ENCODE data around the gene CDKAL1.

The CDKAL1 gene

DNA sequence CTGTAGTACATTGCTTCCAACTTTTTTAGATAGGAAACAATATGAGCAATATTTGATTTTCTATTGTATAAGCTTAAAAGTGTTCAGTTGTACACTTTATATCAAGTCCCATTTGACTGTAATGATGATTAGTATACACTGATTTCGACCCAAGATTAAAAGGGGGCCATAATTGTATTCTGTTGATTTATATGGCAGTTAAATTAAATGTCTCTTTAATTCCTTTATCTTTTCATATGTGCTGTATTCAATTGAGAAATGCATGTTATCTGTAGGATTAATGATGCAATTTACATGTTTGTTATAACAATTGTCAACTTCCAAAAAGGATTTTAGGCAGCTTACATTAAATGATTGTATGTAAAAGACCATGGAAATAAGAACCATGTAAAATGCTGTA is 317.5 kb downstream of the CDKAL1 start:
- no peak for DNase-seq

DNA sequence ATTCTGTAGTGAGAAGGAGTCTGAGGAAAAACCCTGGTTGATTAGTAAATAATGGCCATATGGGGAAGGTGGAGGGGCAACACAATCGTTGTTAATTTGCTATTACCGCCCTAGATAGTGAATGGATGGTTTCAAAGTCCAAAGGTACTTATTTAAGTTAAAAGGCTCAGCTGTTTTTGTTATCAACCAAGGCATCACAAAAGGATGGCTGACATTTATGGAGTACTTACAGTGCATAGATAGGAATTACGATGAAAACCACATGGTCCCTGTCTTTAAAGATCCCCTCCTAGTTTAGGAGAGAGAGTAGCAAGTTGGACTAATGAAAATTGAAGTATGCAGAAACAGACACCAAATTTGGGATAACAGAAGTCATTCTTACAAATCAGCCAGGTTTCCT is 319.6 kb downstream of the CDKAL1 start:
- DNase-seq = no peak

GRCh38 chr6:20856681-20857288 is 322.5 kb downstream of the CDKAL1 start:
- no peak for DNase-seq

- DNase-seq = no peak
Measured at GRCh38 chr6:20861481-20861880, 327.2 kb downstream of the CDKAL1 start.

GRCh38 chr6:20866036-20866435 is 331.8 kb downstream of the CDKAL1 start:
- DNase-seq = no peak

DNA sequence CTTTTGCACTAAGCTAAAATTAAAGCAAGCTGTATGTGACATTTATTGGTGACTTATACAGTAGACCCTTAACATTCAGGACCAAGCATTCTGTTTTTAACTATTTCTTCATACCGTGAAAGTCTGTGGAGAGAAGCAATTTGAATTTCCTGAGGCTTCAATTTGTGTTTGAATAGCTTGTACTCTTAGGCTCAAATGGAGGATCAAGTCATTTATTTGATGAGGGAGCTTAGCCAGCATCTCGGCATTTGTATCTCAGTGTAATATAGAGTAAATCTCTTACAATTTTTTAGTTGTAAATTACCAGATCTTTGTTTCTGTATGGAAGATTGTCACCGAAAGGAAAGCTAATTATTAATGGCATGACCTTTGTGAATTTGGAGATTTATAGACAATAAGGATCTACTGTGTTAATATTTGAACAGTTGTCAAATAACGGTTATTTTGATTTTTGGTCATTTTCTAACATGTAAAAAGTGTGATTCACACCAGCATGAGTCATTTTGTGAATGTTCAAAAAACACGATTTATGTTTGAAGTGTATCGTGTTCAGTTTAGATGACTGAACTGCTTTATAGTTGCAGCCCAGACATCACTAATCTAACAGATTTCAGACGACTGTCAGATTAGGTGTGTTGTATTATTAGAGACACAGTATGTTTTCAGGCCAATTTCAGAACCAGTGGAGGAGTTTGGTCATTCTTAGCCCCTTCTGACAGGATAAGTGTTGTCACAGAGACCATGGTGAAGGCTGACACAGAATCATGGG is 332.9 kb downstream of the CDKAL1 start:
- no peak for DNase-seq

GRCh38 chr6:20868397-20869096 is 334.3 kb downstream of the CDKAL1 start:
- no peak for DNase-seq

DNA sequence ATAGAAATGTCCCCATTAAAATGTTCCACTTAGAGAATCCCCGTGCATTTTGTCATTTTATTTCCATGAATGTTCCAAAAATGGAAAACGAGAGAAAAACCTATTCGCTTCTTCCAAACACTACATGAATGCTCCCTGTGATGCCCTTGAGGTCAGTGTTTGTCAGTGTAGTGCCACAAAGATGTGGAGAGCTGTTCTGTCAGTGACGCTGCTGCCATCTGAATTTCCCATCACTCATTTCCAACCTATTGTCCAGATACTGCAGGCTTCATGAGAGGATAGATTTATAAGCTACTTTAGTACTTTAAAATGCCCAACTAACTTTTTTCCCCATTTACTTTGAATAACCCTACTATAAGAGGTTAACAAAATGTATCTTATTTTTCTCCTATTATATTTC is 335.8 kb downstream of the CDKAL1 start:
- no peak for DNase-seq

- no peak for DNase-seq
Measured at GRCh38 chr6:20870493-20870892, 336.2 kb downstream of the CDKAL1 start.

DNA sequence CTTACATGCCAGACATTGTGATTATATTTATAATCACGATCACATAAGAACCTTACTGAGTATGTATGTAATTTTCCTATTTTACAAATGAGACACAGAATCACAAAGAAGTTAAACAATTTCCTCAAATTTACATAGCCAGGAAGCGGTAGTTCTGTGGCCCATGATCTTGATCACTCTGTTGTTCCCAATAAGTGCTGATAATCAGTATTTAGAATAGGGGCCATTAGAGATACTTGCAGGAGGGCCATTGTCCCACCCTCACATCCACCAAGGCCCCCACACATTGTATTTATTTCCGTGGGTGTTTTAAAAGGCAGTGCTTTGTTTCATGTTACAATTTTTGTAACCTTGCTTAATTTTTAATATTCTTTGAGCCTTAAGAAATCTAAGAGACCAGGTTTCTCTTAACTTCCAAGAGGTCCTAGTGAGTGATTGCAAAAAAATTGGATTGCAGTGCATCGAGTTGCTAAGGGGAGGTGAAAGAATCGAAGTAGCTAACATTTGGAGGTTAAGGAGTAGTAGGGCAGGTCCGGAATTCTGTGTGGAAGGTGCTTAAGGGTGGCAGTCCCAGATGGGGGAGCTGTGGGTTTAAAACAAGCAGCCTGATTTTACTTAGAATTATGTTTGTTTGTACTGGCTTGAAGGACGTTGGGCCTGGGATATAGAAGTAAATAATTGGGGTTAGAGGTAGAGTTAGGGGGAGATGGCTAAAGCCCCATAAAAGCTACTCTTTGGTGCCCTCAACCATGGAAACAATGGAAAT is 339.4 kb downstream of the CDKAL1 start:
- no peak for DNase-seq

DNA sequence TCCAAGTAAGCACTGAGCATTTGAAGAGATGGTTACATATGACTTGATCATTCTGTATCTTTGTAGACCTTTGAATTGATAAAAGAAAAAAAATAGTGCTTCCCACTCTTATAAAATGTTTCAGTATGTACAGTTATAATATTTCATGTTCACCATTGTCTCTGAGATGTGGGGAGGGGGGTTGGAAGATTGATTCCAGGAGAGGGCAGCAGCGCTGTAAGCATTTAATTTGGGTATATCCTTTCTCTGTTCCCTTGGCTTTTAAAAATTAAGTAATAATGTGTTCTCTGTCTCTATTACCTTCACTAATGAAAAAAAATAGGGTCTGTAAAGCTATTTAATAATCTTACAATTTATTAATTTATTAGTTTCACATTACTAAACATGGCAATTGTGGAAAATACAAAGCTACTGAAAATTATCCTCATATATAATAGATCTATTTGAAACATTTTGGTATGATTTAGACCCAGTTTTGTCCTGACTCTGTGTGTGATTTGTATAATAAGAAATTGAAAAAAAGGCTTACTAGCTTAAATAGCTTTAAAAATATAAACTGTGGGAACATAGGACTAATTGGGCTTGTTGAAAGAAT is 341.2 kb downstream of the CDKAL1 start:
- no peak for DNase-seq

GRCh38 chr6:20876036-20876435 is 341.8 kb downstream of the CDKAL1 start:
- no peak for DNase-seq

- DNase-seq = no peak
Measured at GRCh38 chr6:20876561-20876960, 342.3 kb downstream of the CDKAL1 start.

GRCh38 chr6:20877008-20877937 is 343.0 kb downstream of the CDKAL1 start:
- DNase-seq = no peak

- no peak for DNase-seq
Measured at GRCh38 chr6:20879121-20879520, 344.9 kb downstream of the CDKAL1 start.

- no peak for DNase-seq
Measured at GRCh38 chr6:20879526-20879925, 345.3 kb downstream of the CDKAL1 start.

GRCh38 chr6:20881365-20881764 is 347.1 kb downstream of the CDKAL1 start:
- no peak for DNase-seq

DNA sequence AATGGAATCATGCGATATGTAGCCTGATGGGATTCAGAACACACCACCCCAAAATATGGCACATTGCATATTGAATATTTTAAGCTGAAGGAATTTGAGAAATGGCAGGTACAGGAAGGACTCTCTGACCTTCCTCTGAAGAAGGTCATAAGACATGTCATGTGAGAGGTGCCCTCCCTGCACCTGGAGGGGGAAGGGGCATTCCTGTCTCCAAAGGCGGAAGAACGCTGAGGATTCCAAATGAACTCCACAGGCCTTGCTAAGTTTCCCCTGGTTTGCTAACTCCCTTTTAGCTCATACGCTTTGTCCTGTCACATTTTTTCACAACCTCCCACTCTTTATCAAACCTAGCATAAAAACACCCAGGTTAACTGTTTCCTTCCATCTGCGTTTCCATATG is 347.8 kb downstream of the CDKAL1 start:
- DNase-seq = no peak

GRCh38 chr6:20885076-20885475 is 350.8 kb downstream of the CDKAL1 start:
- DNase-seq = no peak

DNA sequence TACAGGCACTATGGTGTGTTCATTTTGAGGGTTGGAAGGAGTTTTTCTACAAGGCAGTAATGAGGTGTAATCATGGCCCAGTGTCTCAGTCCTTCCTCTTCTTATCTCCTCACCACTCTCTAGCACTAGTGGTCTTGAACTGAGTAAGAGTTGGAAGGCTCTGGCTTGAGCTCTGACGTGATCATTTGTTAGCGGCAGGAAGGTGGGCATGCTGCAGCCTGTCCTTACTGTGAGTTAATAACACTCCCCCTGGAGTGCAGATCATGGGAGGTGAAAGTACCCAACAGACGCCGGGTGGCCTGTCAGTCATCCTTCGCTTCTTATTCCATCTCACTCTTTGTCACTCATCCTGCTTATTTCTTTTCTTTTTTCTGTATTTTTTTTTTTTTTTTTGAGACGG is 356.9 kb downstream of the CDKAL1 start:
- DNase-seq = no peak

- no peak for DNase-seq
Measured at GRCh38 chr6:20892365-20892764, 358.1 kb downstream of the CDKAL1 start.

DNA sequence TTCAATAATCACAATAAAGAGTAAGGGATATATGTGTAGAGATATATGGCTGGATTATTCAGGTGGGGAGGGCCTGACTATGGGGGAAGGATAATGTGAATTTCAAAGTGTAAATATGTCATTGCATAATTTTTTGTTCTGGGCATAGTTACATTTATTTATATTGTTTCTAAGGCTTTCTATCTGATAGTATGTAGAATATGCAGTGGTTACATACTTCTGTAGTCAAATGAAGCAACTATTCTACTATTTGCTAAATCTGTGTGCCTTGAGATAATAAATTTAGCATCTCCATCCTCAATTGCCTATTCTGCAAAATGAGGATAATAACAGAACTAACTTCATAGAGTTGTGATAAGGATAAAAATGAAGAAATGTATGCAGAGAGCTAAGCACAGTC is 359.2 kb downstream of the CDKAL1 start:
- DNase-seq = no peak
